C1 segment of cervical spinal cord (tissue), 14 donors: ENCODE measurements around the gene ST13.
"Not testable (repeated sequence)": the region's sequence is repeated elsewhere in the genome, so short reads cannot be mapped to it uniquely, and the experiment has no call there.

ENCODE experiments used
- DNase-seq, 14 donors: peaks; one replicate each; lab custom pipeline; 2025; lab: John Stamatoyannopoulos, UW

Gene ST13

GRCh38 chr22:40789131-40789530 is 67.3 kb downstream of the ST13 start:
- no peak for DNase-seq

DNA sequence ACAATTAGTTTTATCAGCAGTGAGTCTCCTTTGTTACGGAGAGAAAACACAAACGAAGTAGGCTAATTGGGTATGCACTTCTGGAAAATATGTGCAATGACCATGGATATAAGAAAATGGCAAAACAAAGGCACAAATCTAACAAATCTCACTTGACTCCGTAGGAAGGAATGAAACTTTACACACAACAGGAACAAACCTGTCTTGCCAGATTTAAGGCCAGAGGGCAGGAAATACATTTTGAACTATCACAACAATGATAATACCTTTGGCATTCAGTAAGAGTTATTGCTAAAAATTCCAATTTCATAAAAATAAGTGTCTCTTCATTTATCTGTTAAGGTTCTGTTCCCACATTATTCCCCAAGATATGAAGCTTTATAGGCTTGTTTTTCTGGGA is 73.9 kb downstream of the ST13 start:
- DNase-seq = no peak

- DNase-seq = not testable (repeated sequence)
These were observed 74.7 kb downstream of the ST13 start for GRCh38 chr22:40781749-40782148.
